Activated CD4-positive, alpha-beta memory T cell treated with anti-CD3 and anti-CD28 coated beads, Interleukin-2, amount 10 ng/mL, durations not matched to agents 7 days and 5 days (primary cell): ENCODE data around the gene TSC22D1. TPM values are rescaled to one million over a fixed set of nuclear protein-coding genes. Genes with fewer than 3 reads are reported as not detected.
"Not testable (repeated sequence)": the region's sequence is repeated elsewhere in the genome, so short reads cannot be mapped to it uniquely, and the experiment has no call there.

Experiments
- CTCF ChIA-PET: fragments of 350-600 bp; sonication (Branson Sonifier 250); formaldehyde crosslinking; loops from one replicate; lab custom pipeline; 2021; ENCODE audit warnings: antibody characterized with exemption, inconsistent platforms; lab: Charles Lee
- POLR2A ChIA-PET: fragments of 350-600 bp; sonication (Branson Sonifier 250); formaldehyde crosslinking; loops from one replicate; lab custom pipeline; 2021; ENCODE audit warnings: antibody characterized with exemption; lab: Charles Lee
- DNase-seq: peaks from one replicate; pipeline ENCODE4 v3.0.0-alpha.2; 2020
- H3K27ac Mint-ChIP-seq: one replicate; pipeline ENCODE4 v1.8.0; 2021; ENCODE audit warnings: mild to moderate bottlenecking, mixed read lengths
- H3K27me3 Mint-ChIP-seq: one replicate; pipeline ENCODE4 v1.8.0; 2021; ENCODE audit warnings: mixed read lengths
- H3K36me3 Mint-ChIP-seq: one replicate; pipeline ENCODE4 v1.8.0; 2021; ENCODE audit warnings: low read depth, mixed read lengths
- H3K4me1 Mint-ChIP-seq: one replicate; pipeline ENCODE4 v1.8.0; 2021; ENCODE audit warnings: mixed read lengths
- H3K4me3 Mint-ChIP-seq: one replicate; pipeline ENCODE4 v1.8.0; 2021; ENCODE audit warnings: mild to moderate bottlenecking, mixed read lengths
- H3K9me3 Mint-ChIP-seq: one replicate; pipeline ENCODE4 v1.8.0; 2021; ENCODE audit warnings: mixed read lengths
- total RNA-seq, 2 experiments: library from RNA; stranded (reverse); gene quantifications; one replicate each; pipeline ENCODE4 v1.2.3, GENCODE V29; 2021

The TSC22D1 gene
- 10 to 100 TPM in 1 of 2 experiments, 1 to 10 TPM in 1; 9.4 to 12.6 TPM for total RNA-seq

GRCh38 chr13:44575741-44576350 is at the start of gene TSC22D1:
TSS of gene TSC22D1 (minus strand) at chr13:44576330. CDS start at chr13:44576074, 256 bp downstream.
- Mint-ChIP-seq H3K9me3 (no peaks in the 10 kb centered on the region), H3K36me3 (peaks cover 14% of the 10 kb centered on the region), H3K27ac (peak within 1 kb of the TSS; percentile 84), H3K4me3 (peak within 1 kb of the TSS; percentile 94), H3K4me1 (peaks cover 32% of the 10 kb centered on the region), H3K27me3 (peaks cover 37% of the 10 kb centered on the region)
- CTCF ChIA-PET, result interaction anchor here (1.3 kb wide), 1 partner anchor 93 kb away, joined by 4 read pairs; no protein-coding TSS in a partner anchor
- POLR2A ChIA-PET, result interaction anchor here (0.7 kb wide), 1 partner anchor 342 kb away, joined by 3 read pairs; no protein-coding TSS in a partner anchor
- DNase-seq, result peak; percentile 63

GRCh38 chr13:44622708-44623107 is 46.6 kb upstream of the TSC22D1 start:
- DNase-seq, result no peak
- no peak overlapping the region for H3K4me3 Mint-ChIP-seq
- H3K9me3 Mint-ChIP-seq, result no peaks in the 10 kb centered on the region
- CTCF ChIA-PET, result no interaction called here
- H3K36me3 Mint-ChIP-seq, result no peaks in the 10 kb centered on the region
- POLR2A ChIA-PET, result no interaction called here
- H3K27me3 Mint-ChIP-seq, result peaks cover 10% of the 10 kb centered on the region
- no peak overlapping the region for H3K27ac Mint-ChIP-seq
- no peaks in the 10 kb centered on the region for H3K4me1 Mint-ChIP-seq

- CTCF ChIA-PET, result interaction anchor here (0.6 to 0.7 kb wide), 2 partner anchors 8 to 1467 kb away, joined by 3 read pairs; no protein-coding TSS in a partner anchor
- Mint-ChIP-seq H3K4me3 (no peak overlapping the region), H3K4me1 (no peaks in the 10 kb centered on the region)
Observed at GRCh38 chr13:44622261-44622660, 46.1 kb upstream of the TSC22D1 start.

GRCh38 chr13:44620057-44620456 is 43.9 kb upstream of the TSC22D1 start:
- Mint-ChIP-seq H3K27ac (no peak overlapping the region), H3K9me3 (no peaks in the 10 kb centered on the region), H3K36me3 (no peaks in the 10 kb centered on the region), H3K4me1 (no peaks in the 10 kb centered on the region), H3K27me3 (peaks cover 4% of the 10 kb centered on the region), H3K4me3 (no peak overlapping the region)
- ChIA-PET CTCF (no interaction called here), POLR2A (no interaction called here)
- no peak for DNase-seq

More at GRCh38 chr13:44622261-44622660, 46.1 kb upstream of the TSC22D1 start:
- no peaks in the 10 kb centered on the region for H3K36me3 Mint-ChIP-seq
- no peak for DNase-seq
- POLR2A ChIA-PET, result no interaction called here
- H3K27ac Mint-ChIP-seq, result no peak overlapping the region
- peaks cover 10% of the 10 kb centered on the region for H3K27me3 Mint-ChIP-seq
- H3K9me3 Mint-ChIP-seq, result no peaks in the 10 kb centered on the region

- H3K27ac Mint-ChIP-seq, result no peak overlapping the region
Observed at GRCh38 chr13:44619651-44620050, 43.5 kb upstream of the TSC22D1 start.

GRCh38 chr13:44618326-44618725 is 42.2 kb upstream of the TSC22D1 start:
- ChIA-PET CTCF (no interaction called here), POLR2A (no interaction called here)
- no peak overlapping the region for H3K4me3 Mint-ChIP-seq
- H3K27me3 Mint-ChIP-seq, result peaks cover 4% of the 10 kb centered on the region
- no peaks in the 10 kb centered on the region for H3K4me1 Mint-ChIP-seq
- no peak for DNase-seq
- H3K27ac Mint-ChIP-seq, result no peak overlapping the region
- no peaks in the 10 kb centered on the region for H3K36me3 Mint-ChIP-seq
- no peaks in the 10 kb centered on the region for H3K9me3 Mint-ChIP-seq

More at GRCh38 chr13:44619651-44620050, 43.5 kb upstream of the TSC22D1 start:
- H3K36me3 Mint-ChIP-seq, result no peaks in the 10 kb centered on the region
- H3K27me3 Mint-ChIP-seq, result peaks cover 4% of the 10 kb centered on the region
- DNase-seq, result no peak
- H3K4me3 Mint-ChIP-seq, result no peak overlapping the region
- no peaks in the 10 kb centered on the region for H3K4me1 Mint-ChIP-seq
- H3K9me3 Mint-ChIP-seq, result no peaks in the 10 kb centered on the region
- ChIA-PET POLR2A (no interaction called here), CTCF (no interaction called here)

GRCh38 chr13:44617648-44618047 is 41.5 kb upstream of the TSC22D1 start:
- POLR2A ChIA-PET, result no interaction called here

GRCh38 chr13:44609137-44609536 is 33.0 kb upstream of the TSC22D1 start:
- CTCF ChIA-PET, result no interaction called here
- no peaks in the 10 kb centered on the region for H3K36me3 Mint-ChIP-seq
- H3K27me3 Mint-ChIP-seq, result peaks cover 3% of the 10 kb centered on the region
- no peak overlapping the region for H3K27ac Mint-ChIP-seq
- no peak overlapping the region for H3K4me3 Mint-ChIP-seq
- H3K9me3 Mint-ChIP-seq, result peaks cover 2% of the 10 kb centered on the region
- no peaks in the 10 kb centered on the region for H3K4me1 Mint-ChIP-seq
- no peak for DNase-seq
- POLR2A ChIA-PET, result no interaction called here

More at GRCh38 chr13:44617648-44618047, 41.5 kb upstream of the TSC22D1 start:
- no peaks in the 10 kb centered on the region for H3K36me3 Mint-ChIP-seq
- H3K4me3 Mint-ChIP-seq, result no peak overlapping the region
- H3K4me1 Mint-ChIP-seq, result no peaks in the 10 kb centered on the region
- H3K9me3 Mint-ChIP-seq, result no peaks in the 10 kb centered on the region
- CTCF ChIA-PET, result no interaction called here
- H3K27me3 Mint-ChIP-seq, result peaks cover 4% of the 10 kb centered on the region
- H3K27ac Mint-ChIP-seq, result no peak overlapping the region
- no peak for DNase-seq

- Mint-ChIP-seq H3K36me3 (no peaks in the 10 kb centered on the region), H3K9me3 (peaks cover 2% of the 10 kb centered on the region), H3K27me3 (peaks cover 3% of the 10 kb centered on the region), H3K4me1 (no peaks in the 10 kb centered on the region), H3K27ac (no peak overlapping the region), H3K4me3 (no peak overlapping the region)
- ChIA-PET CTCF (no interaction called here), POLR2A (no interaction called here)
- DNase-seq, result no peak
Observed at GRCh38 chr13:44605721-44606120, 29.6 kb upstream of the TSC22D1 start.

- Mint-ChIP-seq H3K27me3 (peaks cover 3% of the 10 kb centered on the region), H3K27ac (no peak overlapping the region), H3K4me1 (no peaks in the 10 kb centered on the region), H3K36me3 (no peaks in the 10 kb centered on the region), H3K9me3 (peaks cover 2% of the 10 kb centered on the region), H3K4me3 (no peak overlapping the region)
- POLR2A ChIA-PET, result no interaction called here
- no peak for DNase-seq
- CTCF ChIA-PET, result no interaction called here
Observed at GRCh38 chr13:44605275-44605674, 29.1 kb upstream of the TSC22D1 start.

- Mint-ChIP-seq H3K4me3 (no peak overlapping the region), H3K27me3 (peaks cover 5% of the 10 kb centered on the region), H3K4me1 (no peaks in the 10 kb centered on the region), H3K36me3 (no peaks in the 10 kb centered on the region), H3K9me3 (no peaks in the 10 kb centered on the region), H3K27ac (no peak overlapping the region)
- ChIA-PET CTCF (no interaction called here), POLR2A (no interaction called here)
- DNase-seq, result no peak
Observed at GRCh38 chr13:44601586-44601985, 25.5 kb upstream of the TSC22D1 start.

GRCh38 chr13:44593861-44594592 is 17.9 kb upstream of the TSC22D1 start:
- H3K36me3 Mint-ChIP-seq, DNase-seq, H3K27ac Mint-ChIP-seq, CTCF ChIA-PET, POLR2A ChIA-PET, H3K4me1 Mint-ChIP-seq, H3K4me3 Mint-ChIP-seq, H3K27me3 Mint-ChIP-seq, H3K9me3 Mint-ChIP-seq: not testable (repeated sequence)

- H3K9me3 Mint-ChIP-seq, result no peaks in the 10 kb centered on the region
- peaks cover 7% of the 10 kb centered on the region for H3K27me3 Mint-ChIP-seq
- ChIA-PET POLR2A (no interaction called here), CTCF (no interaction called here)
- no peaks in the 10 kb centered on the region for H3K36me3 Mint-ChIP-seq
- no peak overlapping the region for H3K27ac Mint-ChIP-seq
- no peak for DNase-seq
- H3K4me1 Mint-ChIP-seq, result no peaks in the 10 kb centered on the region
- H3K4me3 Mint-ChIP-seq, result no peak overlapping the region
Observed at GRCh38 chr13:44592216-44592847, 16.2 kb upstream of the TSC22D1 start.
